Smooth muscle cell (in vitro differentiated cells): ENCODE data around the gene RBM34. TPM values are rescaled to one million over a fixed set of nuclear protein-coding genes. Genes with fewer than 3 reads are reported as not detected.

Source experiments
- DNase-seq: peaks from one replicate; lab custom pipeline; 2025; ENCODE audit not compliant: unreplicated experiment; lab: John Stamatoyannopoulos, UW
- H2AFZ ChIP-seq: fragments of 200-600 bp; sonication (generic); 2 replicates; pipeline ENCODE4 v1.6.0; 2016; ENCODE audit warnings: antibody characterized with exemption, low read depth, mild to moderate bottlenecking
- H3F3A ChIP-seq: fragments of 200-600 bp; sonication (generic); 2 replicates; pipeline ENCODE4 v1.6.0; 2017; ENCODE audit warnings: antibody characterized with exemption, low read depth
- H3K27ac ChIP-seq: fragments of 200-600 bp; sonication (generic); 2 replicates; pipeline ENCODE4 v1.5.1; 2016; ENCODE audit warnings: low read depth, mild to moderate bottlenecking
- H3K27me3 ChIP-seq: fragments of 200-600 bp; sonication (generic); 2 replicates; pipeline ENCODE4 v1.6.1; 2016; ENCODE audit warnings: low read depth, mild to moderate bottlenecking
- H3K36me3 ChIP-seq: fragments of 200-600 bp; sonication (generic); 2 replicates; pipeline ENCODE4 v1.5.1; 2016; ENCODE audit warnings: low read depth
- H3K4me1 ChIP-seq: fragments of 200-600 bp; sonication (generic); 2 replicates; pipeline ENCODE4 v1.5.1; 2016; ENCODE audit warnings: low read depth
- H3K4me2 ChIP-seq: fragments of 200-600 bp; sonication (generic); 2 replicates; pipeline ENCODE4 v1.6.0; 2016; ENCODE audit warnings: mild to moderate bottlenecking
- H3K4me3 ChIP-seq: fragments of 200-600 bp; sonication (generic); 2 replicates; pipeline ENCODE4 v1.5.1; 2016; ENCODE audit warnings: mild to moderate bottlenecking
- H3K79me2 ChIP-seq: fragments of 200-600 bp; sonication (generic); 2 replicates; pipeline ENCODE4 v1.6.0; 2016; ENCODE audit warnings: low read depth, mild to moderate bottlenecking
- H3K9ac ChIP-seq: fragments of 200-600 bp; sonication (generic); 2 replicates; pipeline ENCODE4 v1.6.0; 2016; ENCODE audit warnings: low read depth
- H3K9me3 ChIP-seq: fragments of 200-600 bp; sonication (generic); replicated peaks from 2 replicates; pipeline ENCODE4 v1.5.1; 2016; ENCODE audit warnings: low read depth
- H4K20me1 ChIP-seq: fragments of 200-600 bp; sonication (generic); 2 replicates; pipeline ENCODE4 v1.6.0; 2016; ENCODE audit warnings: low read depth
- WGBS: methylation state at CpG from one replicate; pipeline ENCODE4 v1.1.7; 2016; ENCODE audit warnings: low lambda C conversion rate; 5-methylcytosine and 5-hydroxymethylcytosine counted together
- polyA plus RNA-seq: library from polyadenylated mRNA; unstranded; fragments of >200 nt; fragmentation: Nextera tagmentation; extraction: Ambion mirVana; gene quantifications from 2 replicates; pipeline ENCODE4 v1.2.1, GENCODE V29; 2016
- total RNA-seq: library from RNA; depleted of rRNA; stranded (reverse); fragments of >200 nt; gene quantifications from 2 replicates; pipeline ENCODE4 v1.2.3, GENCODE V29; 2014
- TF ChIP-seq, protein P1 (sequence below): fragments of 200-600 bp; sonication (generic); IDR thresholded peaks from 2 replicates; pipeline ENCODE4 v1.5.1; 2017; ENCODE audit warnings: borderline replicate concordance, mild to moderate bottlenecking, antibody characterized with exemption; ENCODE audit not compliant: insufficient read depth, poor library complexity, severe bottlenecking

RBM34 gene
- total and polyA plus RNA-seq, 2 experiments from 2014 or later, result 59.9 to 68.0 TPM

DNA sequence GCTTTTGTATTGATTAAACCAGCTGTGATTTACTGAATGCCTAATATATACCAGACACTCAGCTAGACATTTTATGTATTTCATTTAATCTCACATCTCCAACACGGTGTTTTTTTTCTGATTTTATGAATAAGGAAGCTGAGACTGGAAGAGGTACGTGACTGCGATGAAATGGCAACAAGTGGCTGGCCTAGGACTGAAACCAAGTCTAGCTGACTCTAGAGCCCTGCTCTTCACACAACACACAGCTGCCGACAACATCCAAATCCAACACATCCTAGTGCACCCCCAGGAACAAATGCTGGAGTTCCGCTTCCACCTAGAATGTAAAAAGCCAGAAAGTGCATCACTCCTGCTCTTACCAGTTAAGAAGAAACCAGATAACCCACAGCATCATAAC, 21.7 kb downstream of the RBM34 start:
- H3K27ac ChIP-seq, result no peak overlapping the region
- 97% methylated on average over 5 of the region's 5 CpGs for WGBS
- H3K36me3 ChIP-seq, result peaks cover 22% of the 10 kb centered on the region
- H3K4me2 ChIP-seq, result no peak overlapping the region
- no peaks in the 10 kb centered on the region for H3F3A ChIP-seq
- H3K9ac ChIP-seq, result no peak overlapping the region
- no peaks in the 10 kb centered on the region for H3K4me1 ChIP-seq
- H2AFZ ChIP-seq, result no peak overlapping the region
- no peaks in the 10 kb centered on the region for H3K9me3 ChIP-seq
- H4K20me1 ChIP-seq, result no peaks in the 10 kb centered on the region
- no peaks in the 10 kb centered on the region for H3K27me3 ChIP-seq
- no peak for DNase-seq
- peaks cover 12% of the 10 kb centered on the region for H3K79me2 ChIP-seq
- H3K4me3 ChIP-seq, result no peak overlapping the region
- TF ChIP-seq, protein P1, sequence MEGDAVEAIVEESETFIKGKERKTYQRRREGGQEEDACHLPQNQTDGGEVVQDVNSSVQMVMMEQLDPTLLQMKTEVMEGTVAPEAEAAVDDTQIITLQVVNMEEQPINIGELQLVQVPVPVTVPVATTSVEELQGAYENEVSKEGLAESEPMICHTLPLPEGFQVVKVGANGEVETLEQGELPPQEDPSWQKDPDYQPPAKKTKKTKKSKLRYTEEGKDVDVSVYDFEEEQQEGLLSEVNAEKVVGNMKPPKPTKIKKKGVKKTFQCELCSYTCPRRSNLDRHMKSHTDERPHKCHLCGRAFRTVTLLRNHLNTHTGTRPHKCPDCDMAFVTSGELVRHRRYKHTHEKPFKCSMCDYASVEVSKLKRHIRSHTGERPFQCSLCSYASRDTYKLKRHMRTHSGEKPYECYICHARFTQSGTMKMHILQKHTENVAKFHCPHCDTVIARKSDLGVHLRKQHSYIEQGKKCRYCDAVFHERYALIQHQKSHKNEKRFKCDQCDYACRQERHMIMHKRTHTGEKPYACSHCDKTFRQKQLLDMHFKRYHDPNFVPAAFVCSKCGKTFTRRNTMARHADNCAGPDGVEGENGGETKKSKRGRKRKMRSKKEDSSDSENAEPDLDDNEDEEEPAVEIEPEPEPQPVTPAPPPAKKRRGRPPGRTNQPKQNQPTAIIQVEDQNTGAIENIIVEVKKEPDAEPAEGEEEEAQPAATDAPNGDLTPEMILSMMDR, result no peak

DNA sequence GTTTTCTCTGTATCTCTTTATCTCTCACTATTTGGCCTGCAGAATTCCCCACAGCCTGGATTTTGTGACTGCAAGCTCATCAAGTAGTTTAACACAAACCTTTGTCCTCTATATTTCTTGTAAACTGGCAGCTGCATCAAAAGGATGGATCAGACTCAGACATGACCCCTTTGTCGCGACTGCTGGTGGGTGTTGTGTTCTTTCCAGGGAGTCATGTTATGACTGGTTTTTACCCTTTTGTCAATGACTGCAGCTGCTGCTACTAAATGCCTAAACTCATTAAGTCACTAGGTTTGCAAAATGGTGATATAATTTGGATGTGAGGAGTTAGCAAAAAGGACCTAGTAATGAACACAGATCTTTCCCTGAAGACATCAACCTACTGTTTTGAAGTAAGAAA, 22.2 kb downstream of the RBM34 start:
- Histone ChIP-seq H2AFZ (no peak overlapping the region), H3K27me3 (no peaks in the 10 kb centered on the region), H4K20me1 (no peaks in the 10 kb centered on the region), H3K79me2 (peaks cover 8% of the 10 kb centered on the region), H3K27ac (no peak overlapping the region), H3K4me1 (no peaks in the 10 kb centered on the region), H3K9me3 (no peaks in the 10 kb centered on the region), H3K4me3 (no peak overlapping the region), H3K36me3 (peaks cover 27% of the 10 kb centered on the region), H3F3A (no peaks in the 10 kb centered on the region), H3K9ac (no peak overlapping the region), H3K4me2 (no peak overlapping the region)
- TF ChIP-seq, protein P1, result no peak
- 98% methylated on average over 2 of the region's 2 CpGs for WGBS
- no peak for DNase-seq

DNA sequence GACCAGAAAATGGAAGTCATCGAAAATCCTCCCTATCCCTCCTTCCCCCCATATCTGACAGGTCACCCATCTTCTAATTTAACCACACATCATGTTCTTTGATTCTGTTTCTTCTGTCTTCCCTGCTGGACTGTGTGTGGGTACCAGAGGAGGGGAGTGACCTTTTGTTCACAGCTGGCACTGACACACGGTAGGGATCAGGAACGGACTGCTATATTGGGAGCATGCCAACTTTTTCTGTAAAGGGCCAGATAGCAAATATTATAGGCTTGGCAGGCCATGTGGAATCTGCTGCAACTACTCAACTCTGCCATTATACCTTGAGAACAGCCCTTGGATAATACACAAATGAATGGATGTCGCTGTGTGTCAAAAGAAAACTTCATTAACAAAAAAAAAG, 24.9 kb downstream of the RBM34 start:
- Histone ChIP-seq H4K20me1 (no peaks in the 10 kb centered on the region), H3F3A (no peaks in the 10 kb centered on the region), H2AFZ (no peak overlapping the region), H3K9me3 (no peaks in the 10 kb centered on the region), H3K36me3 (peaks cover 27% of the 10 kb centered on the region), H3K4me1 (no peaks in the 10 kb centered on the region), H3K27ac (no peak overlapping the region), H3K4me3 (no peak overlapping the region), H3K27me3 (no peaks in the 10 kb centered on the region), H3K79me2 (no peaks in the 10 kb centered on the region), H3K9ac (no peak overlapping the region), H3K4me2 (no peak overlapping the region)
- no peak for DNase-seq
- TF ChIP-seq, protein P1, result no peak
- WGBS, result 93% methylated on average over 4 of the region's 4 CpGs

DNA sequence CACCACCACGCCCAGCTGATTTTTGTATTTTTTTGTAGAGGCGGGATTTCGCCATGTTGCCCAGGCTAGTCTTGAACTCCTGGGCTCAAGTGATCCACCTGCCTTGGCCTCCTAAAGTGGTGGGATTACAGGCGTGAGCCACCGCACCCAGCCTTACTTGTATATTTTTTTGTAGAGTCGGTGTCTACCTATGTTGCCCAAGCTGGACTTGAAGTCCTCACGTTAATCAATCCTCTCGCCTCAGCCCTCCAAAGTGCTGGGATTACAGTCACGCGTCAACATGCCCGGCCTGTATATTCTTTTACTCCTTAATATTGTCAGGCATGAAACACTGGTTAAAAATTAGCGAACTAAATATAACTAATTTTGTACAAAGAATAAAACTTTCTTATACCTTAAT, 26.9 kb downstream of the RBM34 start:
- Histone ChIP-seq H3K4me2 (no peak overlapping the region), H3K27me3 (no peaks in the 10 kb centered on the region), H3K27ac (no peak overlapping the region), H3K79me2 (no peaks in the 10 kb centered on the region), H3K4me1 (no peaks in the 10 kb centered on the region), H3K9me3 (no peaks in the 10 kb centered on the region), H4K20me1 (no peaks in the 10 kb centered on the region), H2AFZ (no peak overlapping the region), H3K9ac (no peak overlapping the region), H3K4me3 (no peak overlapping the region), H3K36me3 (peaks cover 27% of the 10 kb centered on the region), H3F3A (peaks cover 3% of the 10 kb centered on the region)
- WGBS, result 98% methylated on average over 12 of the region's 12 CpGs
- TF ChIP-seq, protein P1, result no peak
- DNase-seq, result no peak
